Cortex of kidney (tissue), 1 donor: ENCODE results near the gene PDE12.

ENCODE experiments used
- DNase-seq: peaks from one replicate; lab custom pipeline; 2025; lab: John Stamatoyannopoulos, UW

Gene PDE12, protein sequence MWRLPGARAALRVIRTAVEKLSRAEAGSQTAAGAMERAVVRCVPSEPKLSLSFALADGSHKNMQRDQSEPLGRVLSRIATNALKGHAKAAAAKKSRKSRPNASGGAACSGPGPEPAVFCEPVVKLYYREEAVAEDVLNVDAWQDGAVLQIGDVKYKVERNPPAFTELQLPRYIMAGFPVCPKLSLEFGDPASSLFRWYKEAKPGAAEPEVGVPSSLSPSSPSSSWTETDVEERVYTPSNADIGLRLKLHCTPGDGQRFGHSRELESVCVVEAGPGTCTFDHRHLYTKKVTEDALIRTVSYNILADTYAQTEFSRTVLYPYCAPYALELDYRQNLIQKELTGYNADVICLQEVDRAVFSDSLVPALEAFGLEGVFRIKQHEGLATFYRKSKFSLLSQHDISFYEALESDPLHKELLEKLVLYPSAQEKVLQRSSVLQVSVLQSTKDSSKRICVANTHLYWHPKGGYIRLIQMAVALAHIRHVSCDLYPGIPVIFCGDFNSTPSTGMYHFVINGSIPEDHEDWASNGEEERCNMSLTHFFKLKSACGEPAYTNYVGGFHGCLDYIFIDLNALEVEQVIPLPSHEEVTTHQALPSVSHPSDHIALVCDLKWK

DNA sequence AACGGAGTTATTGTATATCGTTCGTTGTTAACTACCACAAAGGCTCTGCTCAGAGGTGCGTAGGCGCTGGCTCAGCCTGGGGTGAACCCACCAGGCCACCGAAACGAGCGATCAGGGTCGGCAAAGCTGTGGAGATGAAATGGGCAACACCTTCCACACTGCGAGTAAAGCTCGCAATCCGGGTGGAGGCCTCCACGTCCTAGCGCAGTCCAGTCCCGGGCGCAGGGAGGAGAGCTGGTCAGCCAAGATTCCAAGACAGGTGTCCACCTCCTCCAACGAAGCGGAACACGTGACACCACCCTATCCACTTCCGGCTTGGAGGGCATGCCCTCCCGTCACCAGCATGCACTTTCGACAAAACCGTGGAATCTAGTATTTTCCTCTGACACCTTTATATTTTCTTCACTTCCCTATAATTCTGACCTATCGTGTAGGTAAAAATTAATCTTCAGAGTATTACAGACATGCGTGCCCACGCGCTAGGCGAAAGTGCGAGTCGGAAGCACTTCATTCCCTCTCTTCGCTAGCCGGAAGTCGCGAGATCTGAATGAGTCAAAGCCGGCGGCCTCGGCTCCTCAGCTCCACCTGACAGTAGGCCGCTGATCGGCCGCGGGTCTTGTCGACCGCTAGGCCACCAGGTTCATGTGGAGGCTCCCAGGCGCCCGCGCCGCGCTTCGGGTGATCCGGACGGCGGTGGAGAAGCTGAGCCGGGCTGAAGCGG, at the start of gene PDE12:
TSS of gene PDE12 (plus strand) at position 537 of the 721 bp plus-strand sequence. CDS start at position 643, 106 bp downstream.
- no peak for DNase-seq

DNA sequence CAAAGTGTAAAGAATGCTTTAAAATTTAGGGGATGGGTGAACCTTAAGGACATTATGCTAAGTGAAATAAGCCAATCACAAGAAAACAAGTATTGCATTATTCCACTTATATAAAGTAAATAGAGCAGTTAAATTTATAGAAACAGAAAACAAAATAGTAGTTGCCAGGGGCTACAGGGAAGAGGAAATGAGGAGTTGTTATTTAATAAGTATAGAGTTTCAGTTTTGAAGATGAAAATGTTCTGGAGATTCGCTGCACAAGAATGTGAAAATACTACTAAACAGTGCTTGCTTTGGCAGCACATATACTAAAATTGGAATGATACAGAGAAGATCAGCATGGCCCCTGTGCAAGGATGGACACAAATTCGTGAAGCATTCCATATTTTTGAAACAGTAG, 43.9 kb upstream of the PDE12 start:
- DNase-seq, result no peak

DNA sequence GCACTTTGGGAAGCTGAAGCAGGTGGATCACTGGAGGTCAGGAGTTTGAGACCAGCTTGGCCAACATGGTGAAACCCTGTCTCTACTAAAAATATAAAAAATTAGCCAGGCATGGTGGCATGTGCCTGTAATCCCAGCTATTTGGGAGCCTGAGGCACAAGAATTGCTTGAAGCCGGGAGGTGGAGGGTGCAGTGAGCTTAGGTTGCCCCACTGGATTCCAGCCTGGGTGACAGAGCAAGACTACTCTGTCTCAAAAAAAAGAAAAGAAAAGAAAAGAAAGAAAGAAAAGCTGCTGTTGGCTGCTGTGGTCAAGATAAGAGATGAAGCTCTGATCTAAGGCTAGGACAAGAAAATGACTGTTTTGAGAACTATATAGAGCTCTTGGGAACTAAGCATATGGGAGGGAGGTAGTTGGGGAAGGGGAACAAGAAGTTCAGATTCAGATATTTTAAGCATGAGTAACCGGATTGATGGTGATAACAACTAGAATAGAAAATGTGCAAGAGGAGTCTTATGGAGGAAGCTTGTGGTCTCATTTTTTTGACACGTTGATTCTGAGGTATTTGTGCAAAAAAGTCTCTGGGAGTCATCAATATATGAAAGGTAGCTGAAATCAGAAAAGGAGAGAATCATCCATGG, 37.7 kb upstream of the PDE12 start:
- no peak for DNase-seq

DNA sequence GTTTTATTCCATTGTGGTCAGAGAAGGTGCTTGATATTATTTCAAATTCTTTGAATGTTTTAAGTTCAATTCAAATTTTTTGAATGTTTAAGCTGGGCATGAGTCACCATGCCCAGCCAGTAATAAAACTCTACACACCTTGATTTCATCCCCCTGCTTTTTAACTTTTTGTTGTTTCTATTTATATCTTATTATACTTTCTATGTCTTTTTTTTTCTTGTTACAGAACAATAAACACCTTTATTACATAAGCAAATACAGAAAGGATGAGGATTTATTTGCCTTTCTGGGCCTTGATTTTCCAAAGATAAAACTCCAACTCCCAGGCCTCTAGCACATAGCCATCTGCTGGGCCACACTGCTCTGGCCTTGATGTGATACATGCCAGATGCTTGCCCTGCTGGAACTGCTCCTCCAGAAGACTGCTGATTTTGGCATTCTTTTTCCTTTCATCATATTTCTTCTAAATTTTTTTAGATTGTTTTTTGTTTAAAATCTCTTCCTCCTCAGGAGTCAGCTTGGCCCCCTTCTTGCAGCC, 25.9 kb upstream of the PDE12 start:
- DNase-seq, result no peak

DNA sequence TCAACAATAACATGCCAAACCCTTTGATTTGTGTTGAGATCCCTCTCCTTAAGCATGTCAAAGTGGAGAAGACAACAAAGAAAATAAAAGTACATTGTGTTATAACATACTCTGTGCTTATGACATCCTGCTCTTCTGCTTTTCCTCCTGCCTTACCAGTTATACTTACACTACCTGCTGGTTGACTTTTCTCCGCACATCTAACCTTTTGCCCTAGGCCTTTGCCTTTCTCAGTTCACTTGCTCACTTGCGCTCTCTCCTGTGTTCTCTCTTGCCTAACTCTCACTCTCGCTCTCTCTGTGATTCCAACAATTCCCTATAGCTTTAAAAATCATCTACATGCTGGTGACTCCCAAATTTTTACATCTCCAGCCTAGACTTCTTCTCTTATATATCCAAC, 17.6 kb upstream of the PDE12 start:
- DNase-seq, result no peak

DNA sequence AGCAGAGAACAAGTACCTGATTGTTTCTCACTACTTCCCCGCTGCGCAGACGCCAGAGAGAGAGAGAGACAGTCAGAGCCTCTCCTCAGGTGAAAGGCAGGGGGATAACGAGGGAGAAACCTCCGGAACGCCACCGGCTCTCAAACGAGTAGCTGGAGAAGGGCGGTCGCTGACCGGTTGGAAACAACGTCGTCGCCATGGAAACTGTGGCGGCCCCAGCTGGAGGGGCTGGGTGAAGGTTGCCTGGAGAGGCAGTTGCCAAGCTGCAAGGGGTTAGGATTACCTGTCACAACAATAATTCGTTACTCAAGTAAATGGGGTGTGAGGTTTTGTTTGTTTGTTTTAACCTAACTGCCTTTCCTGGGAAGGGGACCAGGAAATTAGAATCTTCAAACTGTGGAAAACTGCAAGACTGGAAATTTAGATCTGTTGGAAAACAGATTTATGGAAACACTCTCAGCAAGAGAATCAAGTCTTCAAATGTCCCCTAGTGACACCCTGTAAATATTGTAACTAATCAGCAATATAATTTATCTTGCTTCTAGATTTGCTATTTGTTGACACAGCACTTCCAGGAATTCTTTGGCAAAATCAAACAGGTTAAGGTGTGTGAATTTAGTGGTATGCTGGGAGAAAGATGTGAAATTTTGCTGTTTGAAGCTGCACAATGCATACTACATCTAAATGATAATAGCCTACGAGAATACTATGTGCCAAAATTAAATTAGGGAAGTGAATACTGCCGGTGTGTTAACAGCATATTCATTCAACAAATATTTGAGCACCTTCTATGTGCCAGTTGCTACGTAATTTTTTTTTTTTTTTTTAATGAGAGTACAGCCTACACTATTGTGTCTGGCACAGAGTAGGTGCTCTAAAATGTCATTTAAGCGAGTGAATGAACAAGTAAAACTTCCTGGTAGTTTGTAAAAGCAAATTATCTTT, 11.6 kb upstream of the PDE12 start, which contains the start of gene DNAH12:
TSS of gene DNAH12 (minus strand) at position 164 of the 945 bp plus-strand sequence. CDS start 1,474 bp downstream, outside the sequence.
- DNase-seq, result no peak

DNA sequence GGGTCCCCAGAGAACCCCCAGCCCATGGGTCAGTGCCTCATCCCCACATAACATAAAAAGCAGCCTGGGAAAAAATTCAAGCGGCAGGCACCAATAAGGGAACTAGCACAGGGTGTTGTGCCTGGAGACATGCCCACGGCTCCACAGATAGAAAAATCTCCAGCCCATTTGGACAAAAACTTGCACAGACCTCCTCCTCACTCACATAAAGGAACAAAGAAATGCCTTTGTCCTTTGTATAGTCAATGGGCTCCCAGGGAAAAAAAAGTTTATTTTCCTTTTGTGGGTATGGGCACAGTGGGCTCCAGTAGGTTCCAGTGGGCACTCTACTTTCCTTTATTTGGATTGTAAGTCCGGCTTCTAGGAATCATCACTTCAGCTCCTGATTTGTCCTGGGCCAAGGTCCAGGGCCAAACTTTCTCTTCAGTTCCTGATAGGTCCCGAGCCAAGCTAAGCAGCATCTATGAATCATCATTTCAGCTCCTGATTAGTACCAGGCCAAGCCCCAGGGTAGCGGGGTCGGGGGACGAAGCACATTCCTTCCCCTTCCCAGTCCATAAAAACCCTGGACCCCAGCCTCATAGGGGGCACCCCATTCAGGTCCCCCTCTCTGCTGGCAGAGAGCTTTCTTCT, 10.3 kb upstream of the PDE12 start:
- DNase-seq, result no peak

DNA sequence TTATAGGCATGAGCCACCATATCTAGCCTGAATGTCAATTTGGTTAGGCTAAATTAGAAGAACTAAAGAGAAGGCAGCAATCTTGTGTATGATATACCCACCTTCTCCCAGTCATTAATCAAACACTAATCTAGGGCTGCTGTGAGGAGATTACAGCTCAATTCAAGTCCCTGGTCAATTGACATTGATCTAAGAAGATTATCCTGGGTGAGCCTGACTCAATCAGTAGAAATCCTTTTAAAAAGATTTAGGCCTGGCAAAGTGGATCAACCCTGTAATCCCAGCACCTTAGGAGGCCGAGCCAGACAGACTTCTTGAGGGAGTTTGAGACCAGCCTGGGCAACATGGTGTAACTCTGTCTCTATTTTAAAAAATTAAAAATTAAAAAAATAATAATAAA, 9.5 kb upstream of the PDE12 start:
- DNase-seq, result no peak

DNA sequence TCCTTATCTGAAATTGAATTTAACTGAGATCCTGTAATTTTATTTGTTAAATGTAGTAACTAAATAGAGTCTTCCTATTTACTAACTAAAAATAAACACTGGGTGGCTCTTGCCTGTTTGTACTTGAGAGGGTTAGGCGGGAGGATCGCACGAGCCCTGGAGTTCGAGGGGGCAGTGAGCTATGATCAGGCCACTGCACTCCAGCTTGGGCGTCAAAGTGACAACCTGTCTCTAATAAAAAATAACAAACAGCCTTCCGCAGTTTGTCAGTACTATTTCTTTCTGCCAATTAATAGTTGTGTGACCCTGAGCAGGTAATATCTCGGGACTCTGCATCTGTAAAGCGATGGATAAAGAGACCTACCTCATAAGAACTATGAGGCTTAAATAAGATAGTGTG, 768 bp upstream of the PDE12 start:
- DNase-seq, result no peak

DNA sequence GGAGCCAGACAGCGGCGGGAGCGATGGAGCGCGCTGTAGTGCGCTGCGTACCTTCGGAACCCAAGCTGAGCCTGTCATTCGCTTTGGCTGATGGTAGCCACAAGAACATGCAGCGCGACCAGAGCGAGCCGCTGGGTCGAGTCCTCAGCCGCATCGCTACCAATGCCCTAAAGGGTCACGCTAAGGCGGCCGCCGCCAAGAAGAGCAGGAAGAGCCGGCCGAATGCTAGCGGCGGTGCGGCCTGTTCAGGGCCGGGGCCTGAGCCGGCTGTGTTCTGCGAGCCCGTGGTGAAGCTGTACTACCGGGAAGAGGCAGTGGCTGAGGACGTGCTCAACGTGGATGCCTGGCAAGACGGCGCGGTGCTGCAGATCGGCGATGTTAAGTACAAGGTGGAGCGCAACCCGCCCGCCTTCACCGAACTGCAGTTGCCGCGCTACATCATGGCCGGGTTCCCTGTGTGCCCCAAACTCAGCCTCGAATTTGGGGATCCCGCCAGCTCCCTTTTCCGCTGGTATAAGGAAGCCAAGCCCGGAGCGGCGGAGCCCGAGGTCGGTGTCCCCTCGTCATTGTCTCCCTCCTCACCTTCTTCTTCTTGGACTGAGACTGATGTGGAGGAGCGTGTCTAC, 498 bp downstream of the PDE12 start:
- DNase-seq, result no peak

DNA sequence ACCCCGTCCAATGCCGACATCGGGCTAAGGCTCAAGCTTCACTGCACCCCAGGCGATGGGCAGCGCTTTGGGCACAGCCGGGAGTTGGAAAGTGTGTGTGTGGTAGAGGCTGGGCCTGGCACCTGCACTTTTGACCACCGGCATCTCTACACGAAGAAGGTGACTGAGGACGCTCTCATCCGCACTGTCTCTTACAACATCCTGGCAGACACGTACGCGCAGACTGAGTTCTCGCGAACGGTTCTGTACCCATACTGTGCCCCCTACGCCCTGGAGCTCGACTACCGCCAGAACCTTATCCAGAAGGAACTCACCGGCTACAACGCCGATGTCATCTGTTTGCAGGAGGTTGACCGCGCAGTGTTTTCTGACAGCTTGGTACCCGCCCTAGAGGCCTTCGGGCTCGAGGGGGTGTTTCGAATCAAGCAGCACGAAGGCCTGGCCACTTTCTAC, 1.0 kb downstream of the PDE12 start:
- DNase-seq, result no peak

DNA sequence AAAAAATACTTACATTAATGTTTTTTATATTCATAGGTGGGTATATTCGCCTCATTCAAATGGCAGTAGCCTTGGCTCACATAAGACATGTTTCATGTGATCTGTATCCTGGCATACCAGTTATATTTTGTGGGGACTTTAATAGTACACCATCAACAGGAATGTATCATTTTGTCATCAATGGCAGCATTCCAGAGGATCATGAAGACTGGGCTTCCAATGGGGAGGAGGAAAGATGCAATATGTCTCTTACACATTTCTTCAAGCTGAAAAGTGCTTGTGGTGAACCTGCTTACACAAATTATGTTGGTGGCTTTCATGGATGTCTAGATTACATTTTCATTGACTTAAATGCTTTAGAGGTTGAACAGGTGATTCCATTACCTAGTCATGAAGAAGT, 3.5 kb downstream of the PDE12 start:
- no peak for DNase-seq

DNA sequence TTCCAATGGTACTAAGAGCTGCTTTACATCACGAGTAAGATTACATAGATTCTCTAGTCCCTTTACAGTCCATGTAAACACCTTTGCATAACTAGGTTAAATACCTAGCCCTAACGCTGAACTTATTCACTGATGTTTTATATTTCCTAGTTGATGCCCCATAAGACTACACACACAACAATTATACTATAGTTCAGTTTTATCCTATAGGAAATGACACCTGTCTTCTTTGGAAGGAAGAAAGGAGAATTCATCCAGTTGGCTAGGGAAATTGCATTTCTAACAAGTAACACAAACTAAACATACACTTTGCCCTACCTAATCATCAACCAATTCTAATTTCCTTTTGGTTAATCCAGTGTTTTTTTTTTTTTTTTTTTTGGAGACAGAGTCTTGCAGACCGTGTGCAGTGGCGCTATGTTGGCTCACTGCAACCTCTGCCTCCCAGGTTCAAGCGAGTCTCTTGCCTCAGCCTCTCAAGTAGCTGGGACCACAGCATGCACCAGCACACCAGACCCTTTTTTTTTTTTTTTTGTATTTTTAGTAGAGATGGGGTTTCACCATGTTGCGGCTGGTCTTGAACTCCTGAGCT, 13.9 kb downstream of the PDE12 start:
- DNase-seq, result no peak

DNA sequence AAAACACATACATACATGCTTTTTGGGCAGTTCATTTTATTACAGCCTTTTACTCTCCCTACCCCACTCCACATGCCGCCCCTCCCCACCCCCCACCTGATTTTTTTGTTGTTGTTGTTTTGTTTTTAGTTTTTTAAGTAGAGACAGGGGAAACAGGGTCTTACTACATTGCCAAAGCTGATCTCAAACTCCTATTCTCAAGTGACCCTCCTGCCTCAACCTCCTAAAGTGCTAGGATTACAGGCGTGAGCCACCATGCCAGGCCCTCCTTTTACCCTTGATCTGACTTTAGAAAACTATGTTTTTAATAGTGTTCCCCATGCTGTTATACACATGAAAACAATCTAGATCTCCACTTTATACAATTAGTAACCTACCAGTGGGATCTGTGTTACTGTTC, 14.8 kb downstream of the PDE12 start:
- no peak for DNase-seq

DNA sequence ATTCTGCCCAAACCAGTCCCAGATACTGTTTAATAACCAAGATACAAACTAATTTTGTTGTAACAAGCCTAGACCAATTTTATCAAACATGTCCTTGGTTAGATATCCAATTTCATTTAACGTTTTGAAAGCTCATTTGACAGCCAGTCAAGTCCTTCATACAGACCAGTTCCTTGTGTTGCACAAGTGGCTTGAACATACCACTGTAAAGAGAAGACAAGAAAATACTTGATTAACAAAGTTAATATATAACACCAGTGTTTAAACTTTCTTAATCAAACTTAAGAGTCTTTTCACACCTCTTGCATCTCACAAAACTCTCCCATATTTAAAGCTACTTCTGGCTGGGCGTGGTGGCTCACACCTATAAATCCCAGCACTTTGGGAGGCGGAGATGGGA, 16.0 kb downstream of the PDE12 start:
- DNase-seq, result no peak

DNA sequence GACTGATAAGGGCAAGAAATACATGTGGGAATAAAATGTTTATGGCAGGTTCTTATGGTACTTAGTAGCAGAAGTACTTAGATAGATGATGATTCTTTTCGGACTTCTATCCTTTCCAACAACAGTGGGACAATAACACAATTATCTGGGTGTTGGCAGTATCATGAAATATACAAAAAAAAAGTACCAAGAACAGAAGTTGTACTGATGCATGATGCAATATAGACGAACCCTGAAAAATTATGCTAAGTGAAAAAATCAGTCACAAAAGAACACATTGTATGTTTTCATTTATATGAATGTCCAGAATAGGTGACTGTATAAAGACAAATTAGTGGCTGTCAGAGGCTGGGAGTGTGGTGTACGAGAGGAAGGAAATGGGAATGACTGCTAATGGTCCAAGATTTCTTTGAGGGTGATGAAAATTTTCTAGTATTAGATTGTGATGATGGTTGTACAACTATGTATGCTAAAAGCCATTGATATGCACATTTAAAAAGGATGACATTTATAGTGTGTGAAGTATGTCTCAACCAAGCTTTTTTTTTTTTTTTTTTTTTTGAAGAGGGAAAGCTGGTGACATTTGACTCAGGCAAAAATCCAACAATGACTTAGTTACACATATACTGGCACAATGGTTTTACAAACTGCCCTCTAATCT, 20.0 kb downstream of the PDE12 start:
- no peak for DNase-seq

DNA sequence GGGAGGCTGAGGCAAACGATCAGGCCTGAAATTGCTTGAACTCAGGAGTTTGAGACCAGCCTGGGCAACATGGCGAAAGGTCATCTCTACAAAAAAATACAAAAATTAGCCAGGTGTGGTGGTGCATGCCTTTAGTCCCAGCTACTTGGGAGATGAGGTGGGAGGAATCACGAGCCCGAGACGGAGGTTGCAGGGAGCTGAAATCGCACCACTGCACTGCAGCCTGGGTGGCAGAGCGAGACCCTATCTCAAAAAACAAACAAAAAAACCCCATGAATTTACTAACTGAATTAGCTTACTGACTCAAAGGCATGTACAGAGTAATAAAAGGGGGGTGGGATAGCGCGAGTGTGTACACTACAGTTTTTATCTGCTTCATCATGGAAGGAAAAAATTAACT, 21.7 kb downstream of the PDE12 start:
- no peak for DNase-seq

DNA sequence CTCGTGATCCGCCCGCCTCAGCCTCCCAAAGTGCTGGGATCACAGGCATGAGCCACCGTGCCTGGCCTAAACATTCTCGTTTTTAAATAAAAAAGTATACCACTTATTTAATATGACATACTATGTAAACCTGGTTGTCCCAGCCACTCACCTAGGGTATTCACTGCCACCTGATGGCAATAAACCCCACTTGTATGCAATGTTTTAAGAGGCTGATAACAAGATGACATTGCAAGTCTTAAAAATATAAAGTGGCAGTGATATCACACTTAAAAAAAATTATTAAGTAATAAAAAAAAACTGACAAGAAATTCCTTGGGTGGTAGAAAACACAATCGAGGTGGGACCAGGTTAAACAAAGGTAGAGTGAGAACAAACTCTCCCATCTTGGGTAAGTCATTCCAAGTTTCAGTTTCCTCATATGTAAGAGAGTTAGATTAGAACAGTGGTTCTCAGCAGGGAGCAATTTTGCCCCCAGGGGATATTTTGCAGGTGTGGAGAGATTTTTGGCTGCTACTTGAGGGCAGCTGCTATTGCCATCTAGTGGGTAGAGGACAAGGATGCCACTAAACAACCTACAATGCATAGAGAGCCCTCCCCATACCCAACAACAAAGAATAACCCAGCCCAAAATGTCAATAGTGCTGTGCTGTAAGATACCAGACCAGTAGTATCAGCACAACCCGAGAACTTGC, 26.5 kb downstream of the PDE12 start:
- no peak for DNase-seq
